Thyroid gland (tissue), 4 donors: ENCODE data around the gene CACNA1H.

Experiments
- CTCF ChIP-seq, 6 experiments: fragments of 200-600 bp in 3 of 6; fragments of 450-650 bp in 3 of 6; sonication (generic) in 3 of 6; IDR thresholded peaks; one replicate each; pipeline ENCODE4 v1.5.1; 2016 to 2019; ENCODE audit warnings: antibody characterized with exemption in 6 of 6, mild to moderate bottlenecking in 2 of 6, inconsistent platforms in 1 of 6, moderate library complexity in 1 of 6
- POLR2A ChIP-seq, 2 donors: fragments of 450-650 bp; IDR thresholded peaks; one replicate each; pipeline ENCODE4 v1.6.1; 2017; ENCODE audit warnings: antibody characterized with exemption in 2 of 2, mild to moderate bottlenecking in 2 of 2, moderate library complexity in 1 of 2

- TF ChIP-seq POLR2A (IDR thresholded peaks at IDR 0.05) (no peak), CTCF (IDR thresholded peaks at IDR 0.05) (no peak)
Measured at GRCh38 chr16:1123525-1124230, 29.2 kb upstream of the CACNA1H start.
